ENCODE results near the gene LRRC75A.

Gene LRRC75A

GRCh38 chr17:16462070-16462864 lies 29.7 kb downstream of the LRRC75A start:
- no peak for DNase-seq (ENCODE audit: low spot score)
- ATAC-seq (ENCODE audit: low read depth): no peak
- Histone ChIP-seq H3K9me3 (ENCODE audit: severe bottlenecking) (no peaks in the 10 kb centered on the region), H3K4me1 (ENCODE audit: insufficient read depth, poor library complexity, severe bottlenecking) (peaks cover 25% of the 10 kb centered on the region), H3K36me3 (ENCODE audit: low read depth) (no peaks in the 10 kb centered on the region), H3K27me3 (ENCODE audit: insufficient read depth, poor library complexity, severe bottlenecking) (no peaks in the 10 kb centered on the region), H3K27ac (ENCODE audit: poor library complexity, severe bottlenecking) (no peak overlapping the region), H3K4me3 (ENCODE audit: severe bottlenecking) (no peak overlapping the region)
- TF ChIP-seq CTCF (IDR thresholded peaks at IDR 0.05; ENCODE audit: poor library complexity, severe bottlenecking): no peak

DNA sequence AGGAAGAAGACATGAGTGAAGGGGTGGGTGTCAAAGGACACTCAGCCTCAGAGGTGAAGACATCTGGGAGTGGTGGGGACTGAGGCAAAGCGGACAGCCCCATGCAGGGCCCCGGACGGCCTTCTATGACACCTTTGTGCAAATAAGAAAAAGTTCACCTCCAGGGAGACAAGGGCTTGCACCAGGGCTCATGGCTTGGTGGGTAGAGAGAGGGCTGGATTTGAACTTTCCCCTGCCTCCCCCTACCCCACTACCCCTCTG lies 30.5 kb downstream of the LRRC75A start:
- H3K36me3 ChIP-seq (ENCODE audit: low read depth): no peaks in the 10 kb centered on the region
- TF ChIP-seq CTCF (IDR thresholded peaks at IDR 0.05; ENCODE audit: poor library complexity, severe bottlenecking): no peak

DNA sequence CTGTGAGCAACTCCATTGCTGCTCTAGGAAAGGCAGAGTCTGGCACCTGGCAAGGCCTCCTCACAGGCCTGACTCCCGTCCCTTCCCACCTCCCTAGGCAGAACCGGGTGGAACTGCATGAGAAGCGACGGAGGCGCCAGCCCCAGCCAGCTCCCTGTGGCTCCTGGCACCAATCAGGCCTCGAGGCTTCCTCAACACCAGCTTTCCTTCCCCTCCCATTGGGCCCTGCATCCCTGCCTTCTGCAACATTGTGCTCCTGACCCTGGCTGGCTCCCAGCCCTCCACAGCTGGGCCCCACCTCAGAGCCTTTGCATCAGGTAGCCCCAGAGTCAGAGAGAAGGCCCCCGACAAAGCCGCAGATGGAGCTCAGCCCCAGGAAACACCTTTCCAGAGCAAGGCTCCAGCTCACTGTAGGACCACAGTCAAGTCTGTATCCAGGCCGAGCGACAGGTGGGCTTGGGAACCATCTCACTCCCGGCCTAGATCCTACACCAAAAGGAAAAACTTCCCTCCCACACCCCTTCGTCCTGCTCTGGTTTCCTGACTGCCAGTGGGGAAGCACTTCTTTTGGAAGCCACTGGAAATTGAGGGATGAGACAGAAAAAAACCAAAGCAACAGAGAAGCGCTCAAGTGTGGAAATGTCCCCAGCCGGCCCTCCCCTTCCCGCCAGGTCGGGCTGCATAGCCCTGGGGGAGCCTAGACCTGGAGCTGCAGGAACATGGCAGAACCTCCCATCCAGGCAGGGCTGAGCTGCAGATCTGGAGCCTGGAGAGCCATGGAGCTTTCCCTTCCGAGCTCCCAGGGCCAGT lies 31.0 kb downstream of the LRRC75A start:
- no peak for TF ChIP-seq CTCF (IDR thresholded peaks at IDR 0.05; ENCODE audit: poor library complexity, severe bottlenecking)
- Histone ChIP-seq H3K9me3 (ENCODE audit: severe bottlenecking) (no peaks in the 10 kb centered on the region), H3K27ac (ENCODE audit: poor library complexity, severe bottlenecking) (peak overlapping the region; percentile 68), H3K4me1 (ENCODE audit: insufficient read depth, poor library complexity, severe bottlenecking) (peaks cover 24% of the 10 kb centered on the region), H3K36me3 (ENCODE audit: low read depth) (no peaks in the 10 kb centered on the region), H3K27me3 (ENCODE audit: insufficient read depth, poor library complexity, severe bottlenecking) (no peaks in the 10 kb centered on the region), H3K4me3 (ENCODE audit: severe bottlenecking) (no peak overlapping the region)
- no peak for DNase-seq (ENCODE audit: low spot score)
- no peak for ATAC-seq (ENCODE audit: low read depth)

More for the DNA sequence above, 30.5 kb downstream of the LRRC75A start:
- no peak for ATAC-seq (ENCODE audit: low read depth)
- H3K27me3 ChIP-seq (ENCODE audit: insufficient read depth, poor library complexity, severe bottlenecking): no peaks in the 10 kb centered on the region
- DNase-seq (ENCODE audit: low spot score): no peak
- no peak overlapping the region for H3K4me3 ChIP-seq (ENCODE audit: severe bottlenecking)
- H3K9me3 ChIP-seq (ENCODE audit: severe bottlenecking): no peaks in the 10 kb centered on the region
- H3K27ac ChIP-seq (ENCODE audit: poor library complexity, severe bottlenecking): no peak overlapping the region
- H3K4me1 ChIP-seq (ENCODE audit: insufficient read depth, poor library complexity, severe bottlenecking): peaks cover 25% of the 10 kb centered on the region

DNA sequence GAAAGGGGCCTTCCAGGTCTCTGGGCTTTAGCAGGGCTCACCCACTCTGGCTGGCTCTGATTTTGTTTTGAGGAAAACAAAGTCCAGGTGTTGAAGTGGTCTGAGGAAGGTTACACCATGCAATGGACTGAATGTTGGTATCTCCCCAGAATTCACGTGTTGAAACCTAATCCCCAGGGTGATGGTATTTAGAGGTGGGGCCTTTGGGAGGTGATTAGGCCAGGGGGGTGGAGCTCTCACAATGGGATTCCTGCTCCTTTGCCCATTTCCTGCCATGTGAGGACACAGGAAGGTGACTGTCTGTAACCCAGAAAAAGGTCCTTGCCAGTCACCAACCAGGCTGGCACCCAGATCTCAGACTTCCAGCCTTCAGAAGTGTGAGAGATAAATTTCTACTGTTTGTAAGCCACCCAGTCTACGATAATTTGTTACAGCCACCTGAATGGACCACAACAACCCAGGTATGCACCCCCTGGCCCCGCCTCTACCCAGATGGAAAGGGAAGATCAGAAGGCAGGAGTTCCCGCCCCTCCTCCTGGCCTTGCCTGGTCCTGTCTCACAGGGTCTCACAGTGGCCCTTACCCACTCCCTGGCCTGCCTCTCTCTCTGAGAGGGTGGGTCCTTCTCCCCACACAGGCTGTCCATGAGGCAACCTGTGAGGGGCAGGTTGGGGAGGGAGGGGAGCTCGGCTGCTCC lies 32.0 kb downstream of the LRRC75A start:
- peak overlapping the region; percentile 68 for H3K27ac ChIP-seq (ENCODE audit: poor library complexity, severe bottlenecking)
- peaks cover 18% of the 10 kb centered on the region for H3K4me1 ChIP-seq (ENCODE audit: insufficient read depth, poor library complexity, severe bottlenecking)
- DNase-seq (ENCODE audit: low spot score) (no peak), ATAC-seq (ENCODE audit: low read depth) (peak; percentile 84)
- no peaks in the 10 kb centered on the region for H3K9me3 ChIP-seq (ENCODE audit: severe bottlenecking)
- no peaks in the 10 kb centered on the region for H3K36me3 ChIP-seq (ENCODE audit: low read depth)
- no peaks in the 10 kb centered on the region for H3K27me3 ChIP-seq (ENCODE audit: insufficient read depth, poor library complexity, severe bottlenecking)
- TF ChIP-seq CTCF (IDR thresholded peaks at IDR 0.05; ENCODE audit: poor library complexity, severe bottlenecking): no peak
- H3K4me3 ChIP-seq (ENCODE audit: severe bottlenecking): no peak overlapping the region
